Measurements from ENCODE around the gene PICK1. TPM values are rescaled to one million over a fixed set of nuclear protein-coding genes. Genes with fewer than 3 reads are reported as not detected.

The PICK1 gene
- total RNA-seq, 2 experiments from 2014 or later = 13.9 to 14.9 TPM

DNA sequence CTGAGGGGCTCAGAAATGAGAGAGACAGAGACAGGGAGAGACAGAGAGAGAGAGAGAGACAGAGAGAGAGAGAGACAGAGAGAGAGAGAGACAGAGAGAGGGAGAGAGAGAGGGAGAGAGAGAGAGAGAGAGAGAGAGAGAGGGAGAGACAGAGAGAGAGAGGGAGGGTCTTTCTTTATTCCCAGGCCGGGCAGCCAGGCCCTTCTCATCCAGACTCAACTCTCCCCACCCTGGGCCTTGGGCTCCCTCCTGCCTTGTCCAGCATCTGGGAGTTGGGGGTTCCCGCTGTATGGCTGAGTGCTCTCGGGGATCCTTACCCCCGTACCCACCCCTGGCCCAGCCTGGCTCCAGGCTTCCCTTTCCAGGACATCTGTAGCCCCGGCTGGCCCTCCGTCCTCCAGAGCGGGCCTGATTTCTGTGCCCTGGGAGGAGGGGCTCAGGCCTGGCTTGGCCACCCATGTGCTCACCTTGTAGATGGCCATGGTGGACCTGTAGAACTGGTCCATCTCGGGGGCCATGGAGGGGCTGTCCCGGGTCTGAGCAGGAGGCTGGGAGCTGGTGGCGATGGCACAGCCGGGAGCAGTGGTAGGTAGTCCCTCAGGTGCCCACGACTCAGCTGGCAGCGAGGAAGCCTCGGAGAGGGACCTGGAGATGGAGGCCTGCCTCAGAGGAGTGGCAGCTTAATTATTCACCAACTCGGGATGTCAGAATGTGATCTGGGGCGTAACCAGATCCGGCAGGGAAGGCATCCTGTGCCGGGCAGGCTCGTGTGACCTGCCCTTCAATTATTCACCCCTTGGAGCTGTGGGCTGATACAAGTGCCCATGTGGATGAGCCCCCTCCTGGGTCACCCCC lies 53.0 kb downstream of the PICK1 start, which contains the start of gene BAIAP2L2:
Gene BAIAP2L2, minus strand, starts transcription at position 677 of the 855 bp plus-strand sequence. Its CDS starts 159 bp downstream, at position 518.
- POLR2A ChIA-PET = interaction anchor here (1.0 kb wide), 1 partner anchor 9 kb away, joined by 4 read pairs; no protein-coding TSS in a partner anchor
- Mint-ChIP-seq H3K4me1 (ENCODE audit: low read depth) (peaks cover 2% of the 10 kb centered on the region), H3K9me3 (no peaks in the 10 kb centered on the region), H3K27me3 (no peaks in the 10 kb centered on the region), H3K4me3 (no peak within 1 kb of the TSS), H3K27ac (peak within 1 kb of the TSS; percentile 64), H3K36me3 (ENCODE audit: low read depth) (peaks cover 2% of the 10 kb centered on the region)
- ATAC-seq = no peak
- TF ChIP-seq, protein P1, sequence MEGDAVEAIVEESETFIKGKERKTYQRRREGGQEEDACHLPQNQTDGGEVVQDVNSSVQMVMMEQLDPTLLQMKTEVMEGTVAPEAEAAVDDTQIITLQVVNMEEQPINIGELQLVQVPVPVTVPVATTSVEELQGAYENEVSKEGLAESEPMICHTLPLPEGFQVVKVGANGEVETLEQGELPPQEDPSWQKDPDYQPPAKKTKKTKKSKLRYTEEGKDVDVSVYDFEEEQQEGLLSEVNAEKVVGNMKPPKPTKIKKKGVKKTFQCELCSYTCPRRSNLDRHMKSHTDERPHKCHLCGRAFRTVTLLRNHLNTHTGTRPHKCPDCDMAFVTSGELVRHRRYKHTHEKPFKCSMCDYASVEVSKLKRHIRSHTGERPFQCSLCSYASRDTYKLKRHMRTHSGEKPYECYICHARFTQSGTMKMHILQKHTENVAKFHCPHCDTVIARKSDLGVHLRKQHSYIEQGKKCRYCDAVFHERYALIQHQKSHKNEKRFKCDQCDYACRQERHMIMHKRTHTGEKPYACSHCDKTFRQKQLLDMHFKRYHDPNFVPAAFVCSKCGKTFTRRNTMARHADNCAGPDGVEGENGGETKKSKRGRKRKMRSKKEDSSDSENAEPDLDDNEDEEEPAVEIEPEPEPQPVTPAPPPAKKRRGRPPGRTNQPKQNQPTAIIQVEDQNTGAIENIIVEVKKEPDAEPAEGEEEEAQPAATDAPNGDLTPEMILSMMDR (IDR thresholded peaks at IDR 0.05) = no peak
- CTCF ChIA-PET = interaction anchor here (0.9 kb wide), 1 partner anchor 10 kb away, joined by 3 read pairs; no protein-coding TSS in a partner anchor
- DNase-seq = no peak
- intact Hi-C loops (cut with micrococcal nuclease) = no loop called here

GRCh38 chr22:38110863-38111852 lies 54.0 kb downstream of the PICK1 start:
- intact Hi-C loops (cut with micrococcal nuclease) = no loop called here
- DNase-seq = no peak
- no peak overlapping the region for H3K27ac Mint-ChIP-seq
- ChIA-PET CTCF (interaction anchor here (0.6 to 1.2 kb wide), 3 partner anchors 11 to 119 kb away, joined by 3 to 4 read pairs (median 3); no protein-coding TSS in a partner anchor), POLR2A (no interaction called here)
- peaks cover 2% of the 10 kb centered on the region for H3K4me1 Mint-ChIP-seq (ENCODE audit: low read depth)
- no peaks in the 10 kb centered on the region for H3K27me3 Mint-ChIP-seq
- TF ChIP-seq, protein P1 (IDR thresholded peaks at IDR 0.05) = no peak
- peaks cover 2% of the 10 kb centered on the region for H3K36me3 Mint-ChIP-seq (ENCODE audit: low read depth)
- no peak overlapping the region for H3K4me3 Mint-ChIP-seq
- no peaks in the 10 kb centered on the region for H3K9me3 Mint-ChIP-seq
- ATAC-seq = no peak

DNA sequence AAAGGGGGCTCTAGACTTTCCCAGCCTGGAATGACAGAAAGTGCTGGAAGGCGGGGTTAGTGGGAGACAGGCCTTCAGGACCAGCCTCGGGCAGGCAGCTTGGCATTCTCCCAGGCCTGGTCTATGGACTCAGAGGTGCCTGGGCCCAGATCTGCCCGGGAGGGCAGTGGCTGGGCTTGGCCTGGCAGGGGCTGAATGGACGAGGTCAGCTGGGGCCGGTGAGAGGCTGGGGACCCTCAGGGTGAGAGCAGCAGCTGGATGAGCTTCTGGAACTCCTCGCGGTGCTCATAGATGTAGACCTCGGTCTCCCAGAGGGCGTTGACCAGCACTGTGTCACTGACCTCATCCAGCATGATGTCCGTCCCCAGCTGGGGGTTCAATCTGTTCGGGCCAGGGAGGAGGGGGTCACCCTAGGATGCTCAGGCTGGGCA lies 54.7 kb downstream of the PICK1 start:
- Mint-ChIP-seq H3K9me3 (no peaks in the 10 kb centered on the region), H3K4me3 (no peak overlapping the region), H3K36me3 (ENCODE audit: low read depth) (peaks cover 2% of the 10 kb centered on the region), H3K4me1 (ENCODE audit: low read depth) (peaks cover 2% of the 10 kb centered on the region), H3K27me3 (no peaks in the 10 kb centered on the region), H3K27ac (no peak overlapping the region)
- TF ChIP-seq, protein P1 (IDR thresholded peaks at IDR 0.05) = no peak
- POLR2A ChIA-PET = no interaction called here
- CTCF ChIA-PET = interaction anchor here (0.6 to 3.9 kb wide), 3 partner anchors 13 to 118 kb away, joined by 3 to 23 read pairs (median 4); no protein-coding TSS in a partner anchor
- no peak for DNase-seq
- intact Hi-C loops (cut with micrococcal nuclease) = no loop called here
- ATAC-seq = no peak

- DNase-seq = no peak
- Mint-ChIP-seq H3K36me3 (ENCODE audit: low read depth) (peaks cover 2% of the 10 kb centered on the region), H3K9me3 (no peaks in the 10 kb centered on the region), H3K4me1 (ENCODE audit: low read depth) (peaks cover 2% of the 10 kb centered on the region), H3K27me3 (no peaks in the 10 kb centered on the region), H3K27ac (no peak overlapping the region), H3K4me3 (no peak overlapping the region)
- TF ChIP-seq, protein P1 (IDR thresholded peaks at IDR 0.05) = no peak
- ChIA-PET POLR2A (interaction anchor here (0.7 kb wide), 1 partner anchor 140 kb away, joined by 5 read pairs; no protein-coding TSS in a partner anchor), CTCF (interaction anchor here (1.1 to 3.9 kb wide), 3 partner anchors 13 to 117 kb away, joined by 3 to 23 read pairs (median 23); no protein-coding TSS in a partner anchor)
- intact Hi-C loops (cut with micrococcal nuclease) = no loop called here
- ATAC-seq = no peak
Measured at GRCh38 chr22:38112381-38112780, 55.2 kb downstream of the PICK1 start.
